ENCODE data around the gene PLCL2. TPM values are rescaled to one million over a fixed set of nuclear protein-coding genes. Genes with fewer than 3 reads are reported as not detected.

The PLCL2 gene
- total RNA-seq, 1 donor from 2014 or later: 5.6 TPM

DNA sequence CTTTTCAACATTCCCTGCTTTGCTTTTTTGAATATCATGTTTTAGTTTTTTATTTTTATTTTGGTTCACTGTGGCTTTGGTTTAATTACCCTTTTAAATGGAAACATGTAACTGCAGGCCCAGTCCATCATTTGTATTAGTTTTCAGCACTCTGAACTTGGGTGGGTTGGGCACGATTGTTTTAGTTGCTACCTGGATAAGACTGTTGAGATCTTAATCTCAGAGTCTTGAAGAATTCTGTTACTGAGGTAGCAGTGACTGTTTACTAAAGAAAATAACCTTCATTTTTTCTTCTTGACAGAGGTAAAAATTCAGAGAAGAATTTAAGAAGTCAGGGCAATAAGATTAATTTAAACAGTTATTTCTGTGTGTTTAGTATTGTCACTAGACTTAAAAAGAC, 15.2 kb downstream of the PLCL2 start:
- no peaks in the 10 kb centered on the region for H3K9me3 ChIP-seq
- no peak for DNase-seq (ENCODE audit: extremely low spot score in 2 of 2)
- H3K4me1 ChIP-seq: peaks cover 29% of the 10 kb centered on the region
- intact Hi-C loops (cut with DNase I): no loop called here
- TF ChIP-seq, protein P1, sequence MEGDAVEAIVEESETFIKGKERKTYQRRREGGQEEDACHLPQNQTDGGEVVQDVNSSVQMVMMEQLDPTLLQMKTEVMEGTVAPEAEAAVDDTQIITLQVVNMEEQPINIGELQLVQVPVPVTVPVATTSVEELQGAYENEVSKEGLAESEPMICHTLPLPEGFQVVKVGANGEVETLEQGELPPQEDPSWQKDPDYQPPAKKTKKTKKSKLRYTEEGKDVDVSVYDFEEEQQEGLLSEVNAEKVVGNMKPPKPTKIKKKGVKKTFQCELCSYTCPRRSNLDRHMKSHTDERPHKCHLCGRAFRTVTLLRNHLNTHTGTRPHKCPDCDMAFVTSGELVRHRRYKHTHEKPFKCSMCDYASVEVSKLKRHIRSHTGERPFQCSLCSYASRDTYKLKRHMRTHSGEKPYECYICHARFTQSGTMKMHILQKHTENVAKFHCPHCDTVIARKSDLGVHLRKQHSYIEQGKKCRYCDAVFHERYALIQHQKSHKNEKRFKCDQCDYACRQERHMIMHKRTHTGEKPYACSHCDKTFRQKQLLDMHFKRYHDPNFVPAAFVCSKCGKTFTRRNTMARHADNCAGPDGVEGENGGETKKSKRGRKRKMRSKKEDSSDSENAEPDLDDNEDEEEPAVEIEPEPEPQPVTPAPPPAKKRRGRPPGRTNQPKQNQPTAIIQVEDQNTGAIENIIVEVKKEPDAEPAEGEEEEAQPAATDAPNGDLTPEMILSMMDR (IDR thresholded peaks at IDR 0.05): no peak
- TF ChIP-seq POLR2AphosphoS5 (IDR thresholded peaks at IDR 0.05; ENCODE audit: insufficient read depth in 1 of 2, low read depth in 1 of 2) (no peak), POLR2A (IDR thresholded peaks at IDR 0.05) (no peak)
- H3K4me3 ChIP-seq: no peak overlapping the region
- no peaks in the 10 kb centered on the region for H3K27me3 ChIP-seq
- no peak overlapping the region for H3K27ac ChIP-seq
- no peaks in the 10 kb centered on the region for H3K36me3 ChIP-seq

DNA sequence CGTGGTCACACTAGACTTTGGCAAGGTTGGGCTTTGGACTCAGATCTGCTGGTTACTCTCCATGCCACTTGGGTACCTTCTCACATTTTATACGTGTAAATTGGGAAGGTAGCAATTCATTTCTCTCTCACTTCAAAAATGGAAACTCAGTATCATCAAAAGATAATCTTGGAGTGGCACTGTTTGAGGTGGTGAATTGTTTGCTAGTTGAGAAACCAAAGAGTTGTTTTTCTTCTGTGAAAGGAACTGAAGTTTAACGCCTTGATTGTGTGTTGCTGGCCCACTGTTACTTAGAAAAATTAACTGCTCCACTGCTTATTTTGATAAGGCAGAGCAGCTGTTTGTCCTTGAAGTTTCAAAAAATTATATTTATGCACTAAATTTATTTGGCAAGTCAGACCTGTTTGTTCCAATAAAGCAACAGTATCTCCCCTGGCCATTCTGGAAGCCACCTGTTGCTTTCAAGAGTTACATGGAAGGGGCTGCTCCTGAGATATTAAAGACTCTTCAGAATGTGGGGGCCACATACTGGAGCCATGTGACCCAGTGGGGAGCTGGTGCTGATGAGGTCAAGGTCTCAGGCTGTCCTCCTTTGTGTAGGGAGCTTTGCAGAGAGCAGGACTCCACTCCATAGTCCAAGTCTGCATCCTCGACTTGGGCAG, 16.2 kb downstream of the PLCL2 start:
- H3K27ac ChIP-seq: no peak overlapping the region
- intact Hi-C loops (cut with DNase I): no loop called here
- no peak for DNase-seq (ENCODE audit: extremely low spot score in 2 of 2)
- TF ChIP-seq POLR2AphosphoS5 (IDR thresholded peaks at IDR 0.05; ENCODE audit: insufficient read depth in 1 of 2, low read depth in 1 of 2): no peak
- TF ChIP-seq, protein P1 (IDR thresholded peaks at IDR 0.05): no peak
- TF ChIP-seq POLR2A (IDR thresholded peaks at IDR 0.05): no peak
- no peaks in the 10 kb centered on the region for H3K9me3 ChIP-seq
- H3K4me3 ChIP-seq: no peak overlapping the region
- H3K36me3 ChIP-seq: no peaks in the 10 kb centered on the region
- peaks cover 29% of the 10 kb centered on the region for H3K4me1 ChIP-seq
- no peaks in the 10 kb centered on the region for H3K27me3 ChIP-seq

DNA sequence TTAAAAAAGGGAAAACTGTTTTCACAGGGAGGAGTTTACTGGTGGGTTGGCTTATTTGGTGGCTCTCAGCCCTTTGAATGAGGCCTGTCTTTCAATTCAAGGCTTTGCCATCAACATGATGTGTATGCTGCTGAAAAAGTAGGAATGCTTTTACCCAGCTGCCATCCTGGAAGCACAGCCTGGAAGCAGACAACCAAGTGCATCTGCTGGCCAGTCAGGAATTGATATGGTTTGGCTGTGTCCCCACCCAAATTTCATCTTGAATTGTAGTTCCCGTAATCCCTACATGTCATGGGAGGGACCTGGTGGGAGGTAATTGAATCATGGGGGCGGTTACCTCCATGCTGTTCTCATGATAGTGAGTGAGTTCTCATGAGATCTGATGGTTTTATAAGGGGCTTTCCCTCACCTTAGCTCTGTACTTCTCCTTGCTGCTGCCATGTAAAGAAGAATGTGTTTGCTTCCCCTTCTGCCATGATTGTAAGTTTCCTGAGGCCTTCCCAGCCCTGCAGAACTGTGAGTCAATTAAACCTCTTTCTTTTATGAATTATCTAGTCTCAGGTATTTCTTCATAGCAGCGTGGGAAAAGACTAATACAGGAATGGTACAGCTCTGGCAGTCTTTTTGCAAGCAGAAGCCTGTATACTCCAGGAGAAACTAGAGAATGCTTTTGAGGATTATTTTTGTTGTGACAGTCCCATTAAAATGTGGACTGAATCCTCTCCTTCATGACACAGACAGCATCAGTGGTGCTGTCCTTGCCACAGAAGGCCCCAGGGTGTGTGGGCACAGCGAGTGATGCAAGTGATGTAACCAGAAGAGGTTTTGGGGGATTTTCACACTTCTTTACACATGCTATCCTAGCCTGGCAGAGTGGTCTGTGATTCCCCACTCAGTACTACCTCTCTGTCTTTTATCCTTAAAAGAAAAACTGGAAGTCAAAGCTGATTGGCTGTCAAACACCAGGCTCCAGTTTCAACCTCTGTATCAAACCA, 20.0 kb downstream of the PLCL2 start:
- Histone ChIP-seq H3K4me3 (no peak overlapping the region), H3K27ac (no peak overlapping the region), H3K9me3 (no peaks in the 10 kb centered on the region), H3K4me1 (peaks cover 10% of the 10 kb centered on the region), H3K36me3 (no peaks in the 10 kb centered on the region), H3K27me3 (no peaks in the 10 kb centered on the region)
- TF ChIP-seq POLR2AphosphoS5 (IDR thresholded peaks at IDR 0.05; ENCODE audit: insufficient read depth in 1 of 2, low read depth in 1 of 2): no peak
- no peak for TF ChIP-seq POLR2A (IDR thresholded peaks at IDR 0.05)
- TF ChIP-seq, protein P1 (IDR thresholded peaks at IDR 0.05): no peak
- intact Hi-C loops (cut with DNase I): no loop called here
- no peak for DNase-seq (ENCODE audit: extremely low spot score in 2 of 2)

DNA sequence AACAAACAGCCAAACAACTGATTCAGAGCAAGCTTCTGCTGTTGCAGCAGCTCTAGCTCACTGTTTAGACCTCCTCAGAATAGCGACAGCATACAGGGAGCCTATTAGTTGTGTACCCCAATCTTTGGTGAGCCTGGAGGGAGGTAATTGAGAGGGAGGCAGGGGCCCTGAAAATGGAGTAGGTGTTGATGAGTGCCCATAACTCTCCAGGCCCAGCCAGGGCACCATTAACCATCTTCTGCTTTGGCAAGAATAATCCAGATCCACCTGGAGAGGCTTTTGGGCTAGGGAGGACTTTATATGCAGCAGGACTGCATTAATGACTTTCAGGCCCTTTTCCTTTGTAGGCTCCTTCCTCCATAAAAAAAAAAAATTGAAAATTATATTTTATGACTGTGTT, 20.9 kb downstream of the PLCL2 start:
- no peaks in the 10 kb centered on the region for H3K36me3 ChIP-seq
- no peaks in the 10 kb centered on the region for H3K9me3 ChIP-seq
- peaks cover 10% of the 10 kb centered on the region for H3K4me1 ChIP-seq
- intact Hi-C loops (cut with DNase I): no loop called here
- DNase-seq (ENCODE audit: extremely low spot score in 2 of 2): no peak
- H3K4me3 ChIP-seq: no peak overlapping the region
- TF ChIP-seq POLR2AphosphoS5 (IDR thresholded peaks at IDR 0.05; ENCODE audit: insufficient read depth in 1 of 2, low read depth in 1 of 2) (no peak), POLR2A (IDR thresholded peaks at IDR 0.05) (no peak)
- TF ChIP-seq, protein P1 (IDR thresholded peaks at IDR 0.05): no peak
- no peak overlapping the region for H3K27ac ChIP-seq
- H3K27me3 ChIP-seq: no peaks in the 10 kb centered on the region

All from vagina (tissue), 2 donors.